ENCODE results near the gene PRRX2. TPM values are rescaled to one million over a fixed set of nuclear protein-coding genes. Genes with fewer than 3 reads are reported as not detected.

The PRRX2 gene
- total RNA-seq, 4 donors from 2014 or later, result 9.6 to 32.1 (median 14.9) TPM

- 79 to 84% methylated on average over 23 of the region's 23 CpGs for WGBS, 2 donors
- Histone ChIP-seq H3K4me1 (peaks cover 0 to 5% (median 2%) of the 10 kb centered on the region in 4 donors), H3K36me3 (no peaks in the 10 kb centered on the region), H3K27me3 (peaks cover 0 to 23% of the 10 kb centered on the region in 2 donors), H3K4me3 (no peak overlapping the region), H3K9me3 (no peaks in the 10 kb centered on the region), H3K27ac (no peak overlapping the region)
- no peak for DNase-seq (ENCODE audit: low spot score in 2 of 2)
- TF ChIP-seq POLR2A (IDR thresholded peaks at IDR 0.05) (no peak), EP300 (IDR thresholded peaks at IDR 0.05) (no peak)
- TF ChIP-seq, protein P1, sequence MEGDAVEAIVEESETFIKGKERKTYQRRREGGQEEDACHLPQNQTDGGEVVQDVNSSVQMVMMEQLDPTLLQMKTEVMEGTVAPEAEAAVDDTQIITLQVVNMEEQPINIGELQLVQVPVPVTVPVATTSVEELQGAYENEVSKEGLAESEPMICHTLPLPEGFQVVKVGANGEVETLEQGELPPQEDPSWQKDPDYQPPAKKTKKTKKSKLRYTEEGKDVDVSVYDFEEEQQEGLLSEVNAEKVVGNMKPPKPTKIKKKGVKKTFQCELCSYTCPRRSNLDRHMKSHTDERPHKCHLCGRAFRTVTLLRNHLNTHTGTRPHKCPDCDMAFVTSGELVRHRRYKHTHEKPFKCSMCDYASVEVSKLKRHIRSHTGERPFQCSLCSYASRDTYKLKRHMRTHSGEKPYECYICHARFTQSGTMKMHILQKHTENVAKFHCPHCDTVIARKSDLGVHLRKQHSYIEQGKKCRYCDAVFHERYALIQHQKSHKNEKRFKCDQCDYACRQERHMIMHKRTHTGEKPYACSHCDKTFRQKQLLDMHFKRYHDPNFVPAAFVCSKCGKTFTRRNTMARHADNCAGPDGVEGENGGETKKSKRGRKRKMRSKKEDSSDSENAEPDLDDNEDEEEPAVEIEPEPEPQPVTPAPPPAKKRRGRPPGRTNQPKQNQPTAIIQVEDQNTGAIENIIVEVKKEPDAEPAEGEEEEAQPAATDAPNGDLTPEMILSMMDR (IDR thresholded peaks at IDR 0.05), result no peak
Measured at GRCh38 chr9:129732946-129733631, 67.6 kb downstream of the PRRX2 start.

DNA sequence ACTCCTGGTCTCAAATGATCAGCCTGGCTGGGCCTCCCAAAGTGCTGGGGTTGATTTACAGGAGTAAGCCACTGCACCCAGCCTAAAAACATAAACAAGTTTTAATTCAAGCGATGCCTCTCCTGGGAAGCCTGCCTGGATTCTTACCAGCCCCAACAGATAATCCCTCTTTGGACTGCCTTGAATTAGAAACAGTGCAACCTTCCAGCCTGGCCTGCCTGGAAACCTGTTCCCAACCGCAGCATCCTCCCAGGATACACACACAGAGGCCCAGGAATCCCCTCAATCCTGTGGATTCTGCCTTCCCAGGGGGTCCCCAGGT, 68.1 kb downstream of the PRRX2 start:
- Histone ChIP-seq H3K36me3 (no peaks in the 10 kb centered on the region), H3K27me3 (peaks cover 0 to 23% of the 10 kb centered on the region in 2 donors), H3K4me3 (no peak overlapping the region), H3K27ac (no peak overlapping the region), H3K4me1 (peaks cover 0 to 7% (median 2%) of the 10 kb centered on the region in 4 donors), H3K9me3 (no peaks in the 10 kb centered on the region)
- no peak for DNase-seq (ENCODE audit: low spot score in 2 of 2)
- TF ChIP-seq, protein P1 (IDR thresholded peaks at IDR 0.05), result no peak
- TF ChIP-seq EP300 (IDR thresholded peaks at IDR 0.05), result no peak
- TF ChIP-seq POLR2A (IDR thresholded peaks at IDR 0.05), result no peak
- 69 to 88% methylated on average over 2 of the region's 2 CpGs for WGBS, 2 donors

- H3K4me1 ChIP-seq, result peaks cover 0 to 7% (median 2%) of the 10 kb centered on the region in 4 donors
- WGBS, 2 donors, result 54 to 70% methylated on average over 6 of the region's 6 CpGs
- H3K9me3 ChIP-seq, result no peaks in the 10 kb centered on the region
- H3K4me3 ChIP-seq, result no peak overlapping the region
- peaks cover 0 to 19% of the 10 kb centered on the region in 2 donors for H3K27me3 ChIP-seq
- H3K27ac ChIP-seq, result no peak overlapping the region
- no peak for DNase-seq (ENCODE audit: low spot score in 2 of 2)
- H3K36me3 ChIP-seq, result peaks cover 0 to under 1% (median 0%) of the 10 kb centered on the region in 3 donors
- TF ChIP-seq, protein P1 (IDR thresholded peaks at IDR 0.05), result no peak
- TF ChIP-seq POLR2A (IDR thresholded peaks at IDR 0.05) (no peak), EP300 (IDR thresholded peaks at IDR 0.05) (no peak)
Measured at GRCh38 chr9:129735546-129735945, 70.1 kb downstream of the PRRX2 start.

GRCh38 chr9:129736334-129736733, 70.9 kb downstream of the PRRX2 start:
- no peak overlapping the region for H3K4me3 ChIP-seq
- peaks cover 0 to 7% (median 2%) of the 10 kb centered on the region in 4 donors for H3K4me1 ChIP-seq
- peaks cover 0 to 12% of the 10 kb centered on the region in 2 donors for H3K27me3 ChIP-seq
- DNase-seq (ENCODE audit: low spot score in 2 of 2), result no peak
- peaks cover 0 to 7% (median 0%) of the 10 kb centered on the region in 3 donors for H3K36me3 ChIP-seq
- H3K9me3 ChIP-seq, result no peaks in the 10 kb centered on the region
- WGBS, 2 donors, result 48 to 53% methylated on average over 20 of the region's 20 CpGs
- H3K27ac ChIP-seq, result no peak overlapping the region
- TF ChIP-seq EP300 (IDR thresholded peaks at IDR 0.05), result no peak
- TF ChIP-seq, protein P1 (IDR thresholded peaks at IDR 0.05), result no peak
- TF ChIP-seq POLR2A (IDR thresholded peaks at IDR 0.05), result no peak

DNA sequence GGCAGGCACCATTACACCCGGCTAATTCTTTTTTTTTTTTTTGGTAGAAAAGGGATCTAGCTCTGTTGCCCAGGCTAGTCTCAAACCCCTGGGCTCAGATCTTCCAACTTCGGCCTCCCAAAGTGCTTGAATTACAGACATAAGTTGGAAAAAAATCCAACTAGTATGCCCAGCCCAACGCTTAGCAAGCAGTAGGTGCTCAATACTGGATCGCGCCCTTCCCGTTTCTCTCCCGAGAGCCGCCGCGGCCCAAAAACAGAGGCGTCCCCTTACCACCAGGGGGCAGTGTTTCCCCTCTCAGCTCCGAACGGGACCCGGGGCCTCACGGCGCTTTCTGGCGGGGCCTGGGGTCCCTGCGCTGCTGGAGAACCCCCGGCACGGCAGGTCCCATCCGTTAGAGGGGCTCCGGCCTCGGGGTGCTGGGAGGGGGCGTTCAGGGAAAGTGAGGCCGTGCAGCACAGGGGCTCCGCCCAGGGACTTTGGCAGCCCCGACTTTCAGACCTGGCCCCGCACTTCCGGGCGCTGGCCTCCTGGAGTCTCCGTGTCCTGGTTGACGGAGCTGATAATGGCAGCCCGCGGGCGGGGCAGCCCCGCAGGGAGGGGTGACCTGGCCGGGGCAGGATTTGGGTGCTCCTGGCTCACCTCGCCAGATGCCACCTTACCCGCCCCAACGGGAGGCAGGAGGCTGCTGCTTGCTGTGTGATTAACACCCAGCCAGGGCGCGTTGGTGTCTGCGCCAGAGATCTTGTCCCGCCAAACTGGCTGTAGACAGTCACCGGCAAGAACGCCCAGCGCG, 72.2 kb downstream of the PRRX2 start:
- Histone ChIP-seq H3K36me3 (peaks cover 0 to 7% (median 0%) of the 10 kb centered on the region in 3 donors), H3K4me1 (peaks cover 0 to 7% (median 2%) of the 10 kb centered on the region in 4 donors), H3K27me3 (peaks cover 0 to 5% of the 10 kb centered on the region in 2 donors), H3K27ac (peak overlapping the region in 3 of 4 donors; percentile 21 to 74 (median 60)), H3K9me3 (no peaks in the 10 kb centered on the region), H3K4me3 (peak overlapping the region; percentile 23 to 56 (median 54))
- DNase-seq (ENCODE audit: low spot score in 2 of 2), result peak; percentile 80 to 91
- WGBS, 2 donors, result 6 to 8% methylated on average over 38 to 47 of the region's 48 CpGs
- TF ChIP-seq, protein P1 (IDR thresholded peaks at IDR 0.05), result peak; percentile 93 to 99 (median 98)
- TF ChIP-seq POLR2A (IDR thresholded peaks at IDR 0.05), result no peak
- TF ChIP-seq EP300 (IDR thresholded peaks at IDR 0.05), result peak; percentile 37 to 65
